GM10248 (cell line): Measurements from ENCODE around the gene COTL1.

Experiments used
- CTCF ChIA-PET: fragments of 300-600 bp; sonication (Branson Sonifier 250); formaldehyde crosslinking; extraction: SDS; loops from one replicate; lab custom pipeline; 2021; ENCODE audit warnings: antibody characterized with exemption; lab: Yijun Ruan, JAX
- POLR2A ChIA-PET: fragments of 350-650 bp; sonication (Branson Sonifier 250); formaldehyde crosslinking; extraction: SDS; loops from one replicate; lab custom pipeline; 2020; ENCODE audit warnings: antibody characterized with exemption; lab: Yijun Ruan, JAX
- DNase-seq: peaks from one replicate; pipeline ENCODE4 v3.0.0; 2012; ENCODE audit errors: extremely low spot score
- TF ChIP-seq, protein P1 (sequence below): IDR thresholded peaks from 2 replicates; pipeline ENCODE4 v1.5.1; 2012; ENCODE audit warnings: mild to moderate bottlenecking, low read depth; ENCODE audit errors: extremely low read depth, missing control alignments, control extremely low read depth

Gene COTL1

DNA sequence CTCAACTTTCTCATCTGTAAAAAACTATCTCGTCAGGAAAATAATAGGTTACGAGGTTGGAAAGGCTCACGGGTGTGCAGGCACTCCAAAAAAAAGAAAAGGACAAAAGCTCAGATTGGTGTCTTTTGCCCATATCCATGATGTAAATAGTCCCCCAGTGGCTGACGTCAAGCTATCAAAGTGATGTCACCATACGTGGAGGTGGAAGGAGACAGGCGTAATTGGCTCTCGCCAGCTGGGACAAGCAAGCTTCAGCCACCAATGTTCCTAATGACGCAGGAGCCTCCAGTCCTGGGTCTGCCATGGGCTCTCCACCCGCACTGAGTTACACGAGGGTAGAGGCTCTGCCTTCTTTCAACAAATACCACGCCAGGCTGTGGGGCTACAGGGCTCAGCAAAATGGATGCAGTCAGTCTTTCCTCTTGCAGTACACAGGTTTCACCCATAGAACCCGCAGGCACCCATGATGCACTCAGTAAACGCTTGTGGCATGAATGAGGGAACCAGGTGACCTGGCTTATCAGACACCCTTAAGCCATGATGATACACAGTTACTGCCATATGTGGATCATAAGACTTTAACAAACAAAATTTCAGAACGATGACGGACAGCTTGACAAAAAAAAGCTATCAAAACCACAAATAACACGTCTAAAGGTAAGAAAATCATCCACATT is 50.5 kb downstream of the COTL1 start:
- no peak for DNase-seq
- TF ChIP-seq, protein P1, sequence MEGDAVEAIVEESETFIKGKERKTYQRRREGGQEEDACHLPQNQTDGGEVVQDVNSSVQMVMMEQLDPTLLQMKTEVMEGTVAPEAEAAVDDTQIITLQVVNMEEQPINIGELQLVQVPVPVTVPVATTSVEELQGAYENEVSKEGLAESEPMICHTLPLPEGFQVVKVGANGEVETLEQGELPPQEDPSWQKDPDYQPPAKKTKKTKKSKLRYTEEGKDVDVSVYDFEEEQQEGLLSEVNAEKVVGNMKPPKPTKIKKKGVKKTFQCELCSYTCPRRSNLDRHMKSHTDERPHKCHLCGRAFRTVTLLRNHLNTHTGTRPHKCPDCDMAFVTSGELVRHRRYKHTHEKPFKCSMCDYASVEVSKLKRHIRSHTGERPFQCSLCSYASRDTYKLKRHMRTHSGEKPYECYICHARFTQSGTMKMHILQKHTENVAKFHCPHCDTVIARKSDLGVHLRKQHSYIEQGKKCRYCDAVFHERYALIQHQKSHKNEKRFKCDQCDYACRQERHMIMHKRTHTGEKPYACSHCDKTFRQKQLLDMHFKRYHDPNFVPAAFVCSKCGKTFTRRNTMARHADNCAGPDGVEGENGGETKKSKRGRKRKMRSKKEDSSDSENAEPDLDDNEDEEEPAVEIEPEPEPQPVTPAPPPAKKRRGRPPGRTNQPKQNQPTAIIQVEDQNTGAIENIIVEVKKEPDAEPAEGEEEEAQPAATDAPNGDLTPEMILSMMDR, result no peak
- CTCF ChIA-PET, result interaction anchor here (0.9 to 2.1 kb wide), 2 partner anchors 56 to 159 kb away, joined by 3 to 9 read pairs; no protein-coding TSS in a partner anchor
- POLR2A ChIA-PET, result no interaction called here

DNA sequence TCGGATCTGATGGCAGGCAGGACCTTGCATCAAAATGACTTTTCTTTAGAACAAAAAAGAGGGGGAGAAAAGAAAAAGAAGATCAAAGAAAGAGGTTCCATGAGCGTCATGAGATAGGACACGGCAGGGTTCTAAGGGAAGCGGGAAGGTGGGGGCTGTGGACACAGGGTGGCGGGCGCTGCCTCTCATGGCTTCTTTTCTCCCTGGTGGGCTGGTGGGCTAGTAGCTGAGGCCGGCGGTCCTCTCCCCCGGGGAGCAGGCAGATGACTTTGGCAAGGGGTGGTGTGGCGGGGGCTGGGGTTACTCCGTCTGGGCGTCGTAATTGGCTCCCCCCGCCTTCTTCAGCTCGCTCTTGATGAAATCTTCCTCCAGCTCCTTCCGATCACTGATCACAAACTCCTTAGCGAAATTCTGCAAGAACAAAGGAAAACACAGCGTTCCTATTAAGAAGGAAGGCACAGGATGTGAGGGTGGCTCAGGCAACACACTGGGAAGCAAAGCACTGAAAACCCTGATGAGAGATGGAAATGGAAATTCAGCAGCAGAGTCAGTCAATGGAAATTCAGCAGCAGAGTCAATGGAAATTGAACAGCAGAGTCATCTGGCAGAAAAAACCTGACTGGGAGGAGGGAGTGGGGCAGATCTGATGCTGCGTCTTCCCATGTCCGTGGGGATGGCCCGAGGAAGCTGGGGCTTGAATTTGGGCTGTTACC is 51.2 kb downstream of the COTL1 start:
- no peak for DNase-seq
- POLR2A ChIA-PET, result no interaction called here
- TF ChIP-seq, protein P1, result no peak
- CTCF ChIA-PET, result interaction anchor here (0.9 to 2.1 kb wide), 2 partner anchors 55 to 159 kb away, joined by 3 to 9 read pairs; no protein-coding TSS in a partner anchor

DNA sequence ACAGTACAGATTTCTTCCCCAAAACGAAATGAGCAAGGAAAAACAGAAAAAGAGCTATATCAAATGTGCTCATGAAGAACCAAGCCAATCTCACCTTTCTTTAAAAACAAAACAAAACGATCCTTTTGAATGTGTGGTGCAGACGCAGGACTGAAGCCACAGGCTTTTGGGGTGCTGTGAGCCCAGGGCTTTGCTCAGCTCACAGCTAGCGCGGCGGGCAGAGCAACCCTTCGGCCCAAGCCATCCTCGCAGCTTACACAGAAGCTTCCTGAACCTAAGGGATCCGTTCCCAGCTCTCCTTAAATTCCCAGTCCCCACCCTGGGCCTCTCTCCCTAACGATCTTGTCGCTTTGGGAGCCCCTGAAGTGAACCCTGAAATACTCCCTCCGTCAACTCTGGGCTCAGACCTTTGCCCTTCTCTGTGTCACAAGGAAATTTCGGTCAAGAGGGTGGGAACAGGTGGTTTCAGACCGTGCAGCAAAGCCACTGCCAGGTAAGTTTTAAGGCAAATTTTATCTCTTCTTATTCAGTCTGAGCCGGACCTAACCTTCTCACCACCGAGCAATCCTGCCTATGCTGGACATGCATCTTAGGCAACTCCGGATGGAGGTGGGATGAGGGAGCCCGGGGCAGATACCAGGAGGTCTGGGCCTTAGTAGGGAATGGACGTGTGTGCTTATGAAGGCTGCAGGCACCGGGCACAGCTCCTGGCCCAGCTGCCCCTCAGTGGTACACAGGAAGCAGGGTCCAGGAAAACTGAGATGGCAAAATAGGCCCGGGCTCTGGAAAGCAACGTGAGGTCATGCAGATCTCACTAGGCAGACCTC is 52.0 kb downstream of the COTL1 start:
- ChIA-PET CTCF (interaction anchor here (1.0 to 2.1 kb wide), 6 partner anchors 14 to 387 kb away, joined by 3 to 9 read pairs (median 4); no protein-coding TSS in a partner anchor), POLR2A (interaction anchor here (0.6 kb wide), 1 partner anchor 28 kb away, joined by 4 read pairs; no protein-coding TSS in a partner anchor)
- DNase-seq, result no peak
- TF ChIP-seq, protein P1, result no peak

DNA sequence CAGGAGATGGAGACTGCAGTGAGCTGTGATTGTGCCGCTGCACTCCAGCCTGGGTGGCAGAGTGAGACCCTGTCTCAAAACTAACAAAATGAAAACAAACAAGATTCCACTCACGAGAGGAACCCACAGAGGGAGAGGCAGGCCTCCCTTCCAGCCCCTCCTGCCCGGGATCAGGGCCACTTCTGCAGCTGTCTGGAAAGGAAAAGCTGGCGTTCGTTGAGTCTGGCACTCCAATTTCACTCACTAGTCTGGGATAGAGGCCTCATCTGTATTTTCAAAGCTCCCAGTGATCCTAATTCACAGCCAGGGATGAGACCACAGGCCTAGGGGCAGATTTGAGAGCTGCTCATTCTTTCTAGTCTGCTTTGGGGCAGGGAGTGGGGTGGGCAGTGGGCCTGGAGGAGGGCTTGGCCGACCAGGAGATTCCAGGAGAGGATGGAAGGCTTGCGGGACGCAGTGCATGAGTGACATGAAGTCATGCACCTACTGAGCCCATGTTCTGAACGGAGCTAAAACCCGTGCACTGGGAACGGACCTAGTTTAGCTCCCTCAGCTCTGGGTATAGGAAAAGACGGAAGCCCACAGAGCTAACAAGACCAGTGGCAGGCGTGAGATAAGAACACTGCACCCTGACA is 54.0 kb downstream of the COTL1 start:
- ChIA-PET POLR2A (interaction anchor here (2.3 kb wide), 1 partner anchor 36 kb away, joined by 5 read pairs; no protein-coding TSS in a partner anchor), CTCF (interaction anchor here (0.8 to 3.1 kb wide), 10 partner anchors 10 to 287 kb away, joined by 3 to 10 read pairs (median 5); no protein-coding TSS in a partner anchor)
- no peak for DNase-seq
- TF ChIP-seq, protein P1, result no peak

DNA sequence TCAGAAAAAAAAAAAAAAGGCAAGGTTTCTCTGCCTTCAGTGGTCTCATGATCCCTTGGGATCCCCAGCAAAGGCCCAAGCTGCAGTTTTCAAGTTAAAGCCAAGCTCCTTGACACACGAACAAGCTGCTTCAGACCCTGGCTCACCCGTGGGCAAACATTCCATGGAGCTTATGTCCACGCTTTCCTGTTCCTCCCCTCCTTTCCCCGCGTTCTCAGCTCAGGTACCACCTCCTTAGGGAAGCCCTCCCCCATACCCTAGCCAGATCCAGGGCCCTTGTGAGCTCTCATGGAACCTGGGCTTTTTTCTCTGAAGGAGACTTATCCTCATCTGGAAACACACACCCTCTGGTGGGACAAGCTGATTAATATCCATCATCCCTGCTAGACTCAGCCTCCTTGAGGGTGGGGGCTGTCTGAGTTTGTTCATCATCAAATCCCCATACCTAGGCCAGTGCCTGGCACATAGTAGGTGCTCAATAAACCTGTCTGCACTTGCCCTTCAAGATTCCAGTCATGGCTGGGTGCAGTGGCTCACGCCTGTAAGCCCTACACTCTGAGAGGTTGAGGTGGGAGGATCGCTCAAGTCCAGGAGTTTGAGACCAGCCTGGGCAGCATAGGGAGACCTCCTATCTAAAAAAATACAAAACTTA is 54.7 kb downstream of the COTL1 start:
- CTCF ChIA-PET, result interaction anchor here (0.8 to 3.1 kb wide), 12 partner anchors 9 to 286 kb away, joined by 3 to 10 read pairs (median 4); no protein-coding TSS in a partner anchor
- DNase-seq, result no peak
- TF ChIP-seq, protein P1, result no peak
- POLR2A ChIA-PET, result interaction anchor here (0.7 to 2.3 kb wide), 2 partner anchors 37 to 65 kb away, joined by 3 to 5 read pairs; no protein-coding TSS in a partner anchor
